Measurements from ENCODE around the gene CDKL4. TPM values are rescaled to one million over a fixed set of nuclear protein-coding genes. Genes with fewer than 3 reads are reported as not detected.
A peak's percentile ranks its signal among the peaks of the same experiment; 100 is the strongest.

The CDKL4 gene
- total RNA-seq, 3 donors from 2014 or later: 0.31 to 1.0 TPM; not detected in 1

DNA sequence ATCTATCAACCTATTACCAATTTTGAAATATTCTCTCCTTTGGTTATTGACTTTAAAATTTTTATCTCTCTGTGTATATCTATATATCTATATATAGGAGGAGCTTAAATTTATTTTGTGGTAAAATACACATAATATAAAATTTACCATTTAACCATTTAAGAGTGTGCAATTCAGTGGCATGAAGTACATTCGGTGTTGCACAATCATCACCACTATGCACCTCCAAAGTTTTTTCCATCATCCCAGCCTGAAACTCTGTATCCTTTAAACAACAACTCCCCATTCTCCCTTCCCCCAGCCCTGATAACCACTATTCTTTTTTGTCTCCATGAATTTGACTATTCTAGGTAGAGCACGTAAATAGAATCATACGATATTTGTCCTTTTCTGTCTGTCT is 49.1 kb downstream of the CDKL4 start:
- DNase-seq: no peak
- intact Hi-C loops (cut with DNase I, micrococcal nuclease): no loop called here
- no peak overlapping the region for H3K4me3 ChIP-seq
- H3K36me3 ChIP-seq (ENCODE audit: low read depth): no peaks in the 10 kb centered on the region
- H3K4me1 ChIP-seq (ENCODE audit: low read depth): no peaks in the 10 kb centered on the region
- no peaks in the 10 kb centered on the region for H3K9me3 ChIP-seq
- no peak for ATAC-seq
- TF ChIP-seq, protein P1, sequence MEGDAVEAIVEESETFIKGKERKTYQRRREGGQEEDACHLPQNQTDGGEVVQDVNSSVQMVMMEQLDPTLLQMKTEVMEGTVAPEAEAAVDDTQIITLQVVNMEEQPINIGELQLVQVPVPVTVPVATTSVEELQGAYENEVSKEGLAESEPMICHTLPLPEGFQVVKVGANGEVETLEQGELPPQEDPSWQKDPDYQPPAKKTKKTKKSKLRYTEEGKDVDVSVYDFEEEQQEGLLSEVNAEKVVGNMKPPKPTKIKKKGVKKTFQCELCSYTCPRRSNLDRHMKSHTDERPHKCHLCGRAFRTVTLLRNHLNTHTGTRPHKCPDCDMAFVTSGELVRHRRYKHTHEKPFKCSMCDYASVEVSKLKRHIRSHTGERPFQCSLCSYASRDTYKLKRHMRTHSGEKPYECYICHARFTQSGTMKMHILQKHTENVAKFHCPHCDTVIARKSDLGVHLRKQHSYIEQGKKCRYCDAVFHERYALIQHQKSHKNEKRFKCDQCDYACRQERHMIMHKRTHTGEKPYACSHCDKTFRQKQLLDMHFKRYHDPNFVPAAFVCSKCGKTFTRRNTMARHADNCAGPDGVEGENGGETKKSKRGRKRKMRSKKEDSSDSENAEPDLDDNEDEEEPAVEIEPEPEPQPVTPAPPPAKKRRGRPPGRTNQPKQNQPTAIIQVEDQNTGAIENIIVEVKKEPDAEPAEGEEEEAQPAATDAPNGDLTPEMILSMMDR (IDR thresholded peaks at IDR 0.05): no peak

DNA sequence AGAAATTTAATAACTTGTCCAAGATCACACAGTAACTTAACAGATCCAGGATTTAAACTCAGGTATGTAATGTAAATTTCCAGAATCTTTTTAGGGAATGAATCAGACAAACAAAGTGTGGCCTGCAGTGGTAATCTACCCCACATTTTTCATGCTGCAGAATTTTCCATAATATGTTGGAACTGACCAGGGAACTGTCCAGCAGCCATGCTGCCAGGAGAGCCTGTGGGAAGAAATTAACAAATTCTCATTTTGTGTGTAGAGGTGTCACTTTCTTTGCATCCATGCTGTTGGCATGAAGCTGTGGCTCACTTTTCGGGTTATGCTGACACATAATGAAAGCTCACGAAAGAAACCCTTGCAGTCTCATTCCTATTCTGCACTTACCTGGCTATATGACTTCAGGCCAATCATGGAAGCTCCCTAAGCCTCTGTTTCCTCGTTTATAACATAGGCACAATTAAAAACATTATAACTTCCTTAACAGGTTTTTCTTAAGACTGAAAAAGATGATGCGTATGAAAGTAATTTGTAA is 54.7 kb downstream of the CDKL4 start:
- Histone ChIP-seq H3K4me1 (ENCODE audit: low read depth) (no peaks in the 10 kb centered on the region), H3K9me3 (no peaks in the 10 kb centered on the region), H3K4me3 (no peak overlapping the region), H3K36me3 (ENCODE audit: low read depth) (no peaks in the 10 kb centered on the region)
- intact Hi-C loops (cut with DNase I, micrococcal nuclease): loop anchor here in 1 of 2 donors (10.0 kb wide), 1 partner anchor 466 kb away; no protein-coding TSS in a partner anchor
- TF ChIP-seq, protein P1 (IDR thresholded peaks at IDR 0.05): no peak
- DNase-seq (no peak), ATAC-seq (no peak)

DNA sequence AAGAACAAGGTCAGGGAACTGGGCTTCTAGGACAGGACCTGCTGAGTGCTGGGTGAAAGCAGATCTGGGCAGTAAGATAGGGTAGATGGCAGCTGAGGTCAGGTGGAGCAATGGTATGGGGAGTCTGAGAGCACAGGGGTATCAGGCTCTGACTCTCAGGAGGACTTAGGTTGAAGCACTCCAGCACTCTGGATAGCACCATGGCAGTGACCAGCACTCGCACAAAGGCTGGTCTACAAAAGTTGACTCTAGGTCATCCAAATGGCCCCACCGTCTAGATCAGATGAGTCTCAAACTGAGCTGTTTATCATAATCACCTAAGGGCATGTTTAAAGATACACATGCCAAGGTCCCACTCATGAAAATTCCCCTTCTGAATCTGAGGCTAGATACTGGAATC is 60.1 kb downstream of the CDKL4 start:
- intact Hi-C loops (cut with DNase I, micrococcal nuclease): loop anchor here in 1 of 2 donors (10.0 kb wide), 1 partner anchor 471 kb away; no protein-coding TSS in a partner anchor
- ATAC-seq: no peak
- H3K4me1 ChIP-seq (ENCODE audit: low read depth): peaks cover 9% of the 10 kb centered on the region
- TF ChIP-seq, protein P1 (IDR thresholded peaks at IDR 0.05): no peak
- DNase-seq: no peak
- H3K4me3 ChIP-seq: no peak overlapping the region
- no peaks in the 10 kb centered on the region for H3K9me3 ChIP-seq
- H3K36me3 ChIP-seq (ENCODE audit: low read depth): no peaks in the 10 kb centered on the region

DNA sequence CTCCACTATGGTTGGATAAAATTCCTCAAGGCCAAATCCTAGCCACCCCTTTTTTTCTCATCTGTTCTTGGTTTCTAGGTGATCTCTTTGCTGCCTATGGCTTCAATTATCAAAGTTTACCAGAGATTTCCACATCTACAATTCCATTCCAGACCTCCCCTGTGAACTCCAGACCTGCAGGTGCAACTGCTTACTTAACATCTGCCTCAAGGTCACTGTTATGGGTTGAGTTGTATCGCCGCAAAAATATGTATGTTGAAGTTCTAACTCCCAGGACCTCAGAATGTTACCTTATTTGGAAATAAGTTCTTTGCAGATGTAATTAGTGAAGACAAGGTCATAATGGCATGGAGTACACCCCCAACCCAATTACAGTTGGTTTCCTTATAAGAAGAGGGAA is 62.5 kb downstream of the CDKL4 start:
- Histone ChIP-seq H3K4me3 (no peak overlapping the region), H3K4me1 (ENCODE audit: low read depth) (peaks cover 9% of the 10 kb centered on the region), H3K9me3 (no peaks in the 10 kb centered on the region), H3K36me3 (ENCODE audit: low read depth) (no peaks in the 10 kb centered on the region)
- intact Hi-C loops (cut with DNase I, micrococcal nuclease): loop anchor here in 1 of 2 donors (10.0 kb wide), 1 partner anchor 474 kb away; no protein-coding TSS in a partner anchor
- DNase-seq: no peak
- TF ChIP-seq, protein P1 (IDR thresholded peaks at IDR 0.05): no peak
- no peak for ATAC-seq

DNA sequence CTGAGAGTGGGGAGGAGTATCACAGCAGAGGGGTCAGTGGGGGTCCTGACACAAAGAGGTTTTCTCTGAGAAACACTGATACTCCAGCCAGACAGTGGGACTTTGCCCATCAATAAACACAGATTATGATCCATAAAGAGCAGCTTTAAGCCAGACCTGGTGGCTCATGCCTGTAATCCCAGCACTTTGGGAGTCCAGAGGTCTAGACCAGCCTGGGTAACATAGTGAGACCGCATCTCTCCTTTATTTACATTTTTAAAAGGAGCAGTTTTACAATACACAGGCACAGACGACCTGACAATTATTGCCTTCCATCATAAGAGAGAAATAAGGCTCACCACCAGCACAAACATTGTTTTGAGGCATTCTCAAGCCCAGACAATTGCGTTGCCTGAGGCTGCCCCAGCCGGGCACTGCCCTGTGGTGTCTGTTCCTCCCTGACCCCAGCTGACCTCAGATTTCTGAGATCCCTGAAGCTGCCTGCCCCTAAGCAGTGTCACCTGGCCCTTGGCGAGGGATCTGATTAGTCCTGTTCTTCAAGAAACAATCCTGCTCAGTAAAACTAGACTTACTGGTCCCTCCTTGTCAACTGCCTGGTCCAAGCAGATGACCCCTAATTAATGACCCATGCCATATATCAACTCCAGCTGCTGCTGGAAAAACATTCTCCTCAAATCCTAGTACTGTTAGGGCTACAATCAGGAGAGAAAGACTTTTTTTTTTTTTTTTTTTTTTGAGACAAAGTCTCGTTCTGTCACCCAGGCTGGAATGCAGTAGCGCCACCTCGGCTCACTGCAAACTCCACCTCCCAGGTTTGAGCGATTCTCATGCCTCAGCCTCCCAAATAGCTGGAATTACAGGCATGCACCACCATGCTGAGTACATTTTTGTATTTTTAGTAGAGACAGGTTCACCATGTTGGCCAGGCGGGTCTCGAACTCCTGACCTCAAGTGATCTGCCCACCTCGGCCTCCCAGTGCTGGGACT is 63.5 kb downstream of the CDKL4 start:
- Histone ChIP-seq H3K36me3 (ENCODE audit: low read depth) (no peaks in the 10 kb centered on the region), H3K4me1 (ENCODE audit: low read depth) (peaks cover 9% of the 10 kb centered on the region), H3K4me3 (no peak overlapping the region), H3K9me3 (no peaks in the 10 kb centered on the region)
- intact Hi-C loops (cut with DNase I, micrococcal nuclease): loop anchor here in 1 of 2 donors (10.0 kb wide), 1 partner anchor 475 kb away; no protein-coding TSS in a partner anchor
- TF ChIP-seq, protein P1 (IDR thresholded peaks at IDR 0.05): no peak
- ATAC-seq (peak; percentile 60), DNase-seq (peak in 1 of 3 donors; percentile 12)

Measured in mucosa of descending colon (tissue), 3 donors.